ENCODE measurements around the gene CRYAB.
"Not testable (repeated sequence)": the region's sequence is repeated elsewhere in the genome, so short reads cannot be mapped to it uniquely, and the experiment has no call there.

The CRYAB gene

DNA sequence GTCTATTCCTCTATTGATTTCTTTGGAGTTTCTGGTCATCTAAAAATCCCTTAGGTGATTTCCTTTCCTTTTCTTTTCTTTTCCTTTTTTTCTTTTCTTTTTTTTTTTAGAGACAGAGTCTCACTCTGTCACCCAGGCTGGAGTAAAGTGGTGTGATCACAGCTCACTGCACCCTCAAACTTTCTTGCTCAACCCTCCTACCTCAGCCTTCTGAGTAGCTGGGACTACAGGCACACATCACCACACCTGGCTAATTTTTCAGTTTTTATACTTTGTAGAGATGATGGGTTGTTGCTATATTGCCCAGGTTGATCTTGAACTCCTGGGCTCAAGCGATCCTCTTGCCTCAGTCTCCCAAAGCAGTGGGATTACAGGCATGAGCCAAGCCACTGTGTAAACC is 5.2 kb upstream of the CRYAB start:
- Histone ChIP-seq H3K9ac (ENCODE audit: low read length) (no peak overlapping the region), H3K4me1 (ENCODE audit: control insufficient read depth, insufficient read depth, low read length) (peaks cover 5% of the 10 kb centered on the region)

DNA sequence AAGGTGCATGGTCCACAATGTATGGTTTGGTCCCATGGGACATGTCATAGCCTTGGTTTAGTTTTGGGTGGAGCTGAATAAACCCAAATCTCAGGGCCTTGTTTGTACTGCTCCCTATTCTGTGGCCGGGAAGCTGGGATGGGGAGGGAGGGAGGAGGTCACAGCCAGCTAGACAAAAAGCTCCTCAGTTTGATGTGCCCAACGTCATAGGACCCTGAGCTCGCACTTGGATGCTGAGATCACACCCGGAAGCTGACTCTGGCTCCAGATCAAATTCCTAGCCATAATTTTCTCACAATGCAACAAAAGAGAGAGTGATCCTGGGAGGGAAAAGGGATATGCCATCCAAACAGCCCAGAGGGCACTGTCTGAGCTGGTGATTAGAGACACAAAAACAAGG is 2.4 kb upstream of the CRYAB start:
- peaks cover 9% of the 10 kb centered on the region for H3K4me1 ChIP-seq (ENCODE audit: control insufficient read depth, insufficient read depth, low read length)

More for the DNA sequence above, 5.2 kb upstream of the CRYAB start:
- H3K36me3 ChIP-seq (ENCODE audit: control insufficient read depth, insufficient read depth, low read length) = no peaks in the 10 kb centered on the region
- H3K9me3 ChIP-seq (ENCODE audit: control insufficient read depth, low read length) = no peaks in the 10 kb centered on the region
- H3K27me3 ChIP-seq (ENCODE audit: control insufficient read depth, insufficient read depth, low read length) = peaks cover 5% of the 10 kb centered on the region
- no peak overlapping the region for H3K4me3 ChIP-seq (ENCODE audit: low read length)

DNA sequence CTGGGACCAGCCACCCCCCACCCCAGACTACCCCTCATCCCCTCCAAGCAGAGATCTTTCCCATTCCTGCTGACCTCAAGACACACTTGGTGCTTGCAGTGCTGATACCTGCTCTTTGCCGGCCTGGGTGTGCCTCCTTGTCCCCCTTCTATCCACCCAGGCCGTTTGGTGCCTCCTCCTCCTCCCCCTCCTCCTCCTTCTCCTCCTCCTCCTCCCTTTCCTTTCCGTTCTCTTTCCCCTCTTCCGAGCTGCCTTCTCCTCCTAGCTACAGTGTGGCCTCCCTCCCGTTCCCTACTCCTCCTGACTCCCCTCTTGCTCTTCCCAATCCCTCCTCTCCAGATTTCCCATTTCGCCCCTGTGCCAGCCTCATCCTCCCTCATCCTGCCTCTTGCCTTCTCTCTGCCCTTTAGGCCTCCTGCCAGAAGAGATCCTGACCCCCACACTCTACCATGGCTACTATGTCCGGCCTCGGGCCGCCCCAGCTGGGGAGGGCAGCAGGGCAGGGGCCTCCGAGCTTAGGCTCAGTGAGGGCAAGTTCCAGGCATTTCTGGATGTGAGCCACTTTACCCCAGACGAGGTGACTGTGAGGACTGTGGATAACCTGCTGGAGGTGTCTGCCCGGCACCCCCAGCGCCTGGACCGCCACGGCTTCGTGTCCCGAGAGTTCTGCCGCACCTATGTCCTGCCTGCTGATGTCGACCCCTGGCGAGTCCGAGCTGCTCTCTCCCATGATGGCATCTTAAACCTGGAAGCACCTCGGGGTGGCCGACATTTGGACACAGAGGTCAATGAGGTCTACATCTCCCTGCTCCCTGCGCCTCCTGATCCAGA is 1.7 kb upstream of the CRYAB start:
- Histone ChIP-seq H3K36me3 (ENCODE audit: control insufficient read depth, insufficient read depth, low read length) (no peaks in the 10 kb centered on the region), H3K9ac (ENCODE audit: low read length) (peak overlapping the region; percentile 54), H3K27me3 (ENCODE audit: control insufficient read depth, insufficient read depth, low read length) (peaks cover 7% of the 10 kb centered on the region), H3K4me1 (ENCODE audit: control insufficient read depth, insufficient read depth, low read length) (peaks cover 9% of the 10 kb centered on the region), H3K4me3 (ENCODE audit: low read length) (peak overlapping the region; percentile 5), H3K9me3 (ENCODE audit: control insufficient read depth, low read length) (no peaks in the 10 kb centered on the region)

More for the DNA sequence above, 2.4 kb upstream of the CRYAB start:
- H3K9ac ChIP-seq (ENCODE audit: low read length) = peak overlapping the region; percentile 54
- H3K9me3 ChIP-seq (ENCODE audit: control insufficient read depth, low read length) = no peaks in the 10 kb centered on the region
- H3K4me3 ChIP-seq (ENCODE audit: low read length) = peak overlapping the region; percentile 5
- no peaks in the 10 kb centered on the region for H3K36me3 ChIP-seq (ENCODE audit: control insufficient read depth, insufficient read depth, low read length)
- H3K27me3 ChIP-seq (ENCODE audit: control insufficient read depth, insufficient read depth, low read length) = peaks cover 7% of the 10 kb centered on the region

DNA sequence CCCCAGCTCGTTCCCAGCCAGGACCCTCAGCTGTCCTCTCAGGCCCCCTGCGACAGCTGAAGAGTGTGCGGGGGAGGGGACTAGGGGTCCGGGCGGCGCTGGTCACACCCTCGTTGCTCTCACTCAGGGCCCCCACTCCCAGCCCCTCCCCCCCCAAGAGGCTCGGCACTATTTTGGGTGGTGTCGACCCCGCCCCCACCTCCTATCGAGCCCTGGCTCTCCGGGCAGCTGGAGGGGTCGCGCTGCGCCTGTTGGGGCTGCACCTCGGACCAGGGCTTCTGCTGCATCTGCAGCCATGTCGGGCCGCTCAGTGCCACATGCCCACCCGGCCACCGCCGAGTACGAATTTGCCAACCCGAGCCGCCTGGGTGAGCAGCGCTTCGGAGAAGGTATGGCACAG is 965 bp upstream of the CRYAB start, which contains the start of gene HSPB2:
HSPB2 (plus strand) TSS at position 200 of the 400 bp plus-strand sequence; CDS start at position 296, 96 bp downstream.
- no peaks in the 10 kb centered on the region for H3K9me3 ChIP-seq (ENCODE audit: control insufficient read depth, low read length)
- peaks cover 9% of the 10 kb centered on the region for H3K4me1 ChIP-seq (ENCODE audit: control insufficient read depth, insufficient read depth, low read length)
- peak within 1 kb of the TSS; percentile 54 for H3K9ac ChIP-seq (ENCODE audit: low read length)
- no peaks in the 10 kb centered on the region for H3K36me3 ChIP-seq (ENCODE audit: control insufficient read depth, insufficient read depth, low read length)
- peak within 1 kb of the TSS; percentile 5 for H3K4me3 ChIP-seq (ENCODE audit: low read length)
- peaks cover 7% of the 10 kb centered on the region for H3K27me3 ChIP-seq (ENCODE audit: control insufficient read depth, insufficient read depth, low read length)

DNA sequence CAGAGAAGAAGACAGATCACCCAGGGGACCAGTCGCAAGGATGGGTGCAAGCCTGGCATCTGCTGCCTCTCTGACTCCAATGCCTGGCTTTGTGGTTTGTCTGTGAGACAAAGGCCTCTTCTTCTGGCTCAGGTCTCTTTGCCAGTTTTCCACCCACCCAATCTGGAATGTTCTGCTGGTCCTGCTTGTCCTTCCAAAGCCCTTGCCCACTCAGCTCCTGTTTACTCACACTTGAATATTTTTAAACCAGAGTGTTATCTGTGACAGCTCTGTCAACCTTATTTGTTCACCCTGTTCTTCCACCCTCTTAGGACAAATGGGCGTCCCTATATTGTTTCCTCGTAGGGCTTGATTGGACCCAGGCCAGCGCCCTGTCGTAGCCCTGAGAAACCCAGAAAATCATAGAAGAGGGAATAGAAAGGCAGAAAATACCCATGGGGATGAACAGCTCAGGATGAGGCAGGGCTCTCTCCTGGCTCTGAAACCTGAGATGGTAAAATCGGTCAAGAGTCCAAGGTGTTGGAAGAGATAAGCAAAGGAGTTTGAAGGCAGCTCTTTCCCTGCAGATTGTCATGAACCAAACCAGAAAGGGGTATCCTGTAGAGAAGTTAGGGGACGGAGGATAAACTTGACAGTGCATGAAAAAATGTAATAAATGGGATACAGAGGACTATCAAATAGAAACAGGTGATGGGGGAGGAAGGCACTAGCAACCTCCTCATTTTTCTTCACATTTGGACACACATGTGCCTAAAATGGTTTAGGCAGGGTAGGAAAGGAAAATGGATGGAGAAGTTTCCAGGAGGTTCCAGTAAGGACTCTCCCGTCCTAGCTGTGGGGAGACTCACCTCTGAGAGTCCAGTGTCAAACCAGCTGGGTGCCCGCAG is 651 bp downstream of the CRYAB start:
- H3K9me3 ChIP-seq (ENCODE audit: control insufficient read depth, low read length) = no peaks in the 10 kb centered on the region
- peaks cover 7% of the 10 kb centered on the region for H3K27me3 ChIP-seq (ENCODE audit: control insufficient read depth, insufficient read depth, low read length)
- H3K4me3 ChIP-seq (ENCODE audit: low read length) = no peak overlapping the region
- H3K9ac ChIP-seq (ENCODE audit: low read length) = peak overlapping the region; percentile 10
- peaks cover 9% of the 10 kb centered on the region for H3K4me1 ChIP-seq (ENCODE audit: control insufficient read depth, insufficient read depth, low read length)
- H3K36me3 ChIP-seq (ENCODE audit: control insufficient read depth, insufficient read depth, low read length) = no peaks in the 10 kb centered on the region

DNA sequence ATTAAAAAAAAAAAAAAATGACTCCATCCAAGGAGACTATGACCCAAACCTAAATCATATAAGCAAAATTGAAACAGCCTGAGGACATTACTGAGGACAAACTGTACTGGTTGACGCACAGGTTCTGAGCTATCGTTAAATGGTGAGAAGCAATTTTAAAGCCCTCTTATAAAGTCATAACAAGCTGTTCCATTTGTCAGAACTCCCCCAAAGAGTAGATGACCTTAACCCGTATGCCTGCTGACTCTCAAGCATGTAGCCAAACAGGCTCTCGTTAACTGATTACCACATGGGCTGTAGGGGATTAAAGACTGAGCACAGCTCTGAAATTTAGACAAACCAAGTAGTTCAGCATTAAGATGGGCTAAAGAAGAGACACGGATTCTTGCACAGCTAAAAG is 2.2 kb downstream of the CRYAB start:
- Histone ChIP-seq H3K36me3 (ENCODE audit: control insufficient read depth, insufficient read depth, low read length) (no peaks in the 10 kb centered on the region), H3K27me3 (ENCODE audit: control insufficient read depth, insufficient read depth, low read length) (peaks cover 7% of the 10 kb centered on the region), H3K4me3 (ENCODE audit: low read length) (no peak overlapping the region), H3K9me3 (ENCODE audit: control insufficient read depth, low read length) (no peaks in the 10 kb centered on the region), H3K4me1 (ENCODE audit: control insufficient read depth, insufficient read depth, low read length) (peaks cover 9% of the 10 kb centered on the region), H3K9ac (ENCODE audit: low read length) (no peak overlapping the region)

DNA sequence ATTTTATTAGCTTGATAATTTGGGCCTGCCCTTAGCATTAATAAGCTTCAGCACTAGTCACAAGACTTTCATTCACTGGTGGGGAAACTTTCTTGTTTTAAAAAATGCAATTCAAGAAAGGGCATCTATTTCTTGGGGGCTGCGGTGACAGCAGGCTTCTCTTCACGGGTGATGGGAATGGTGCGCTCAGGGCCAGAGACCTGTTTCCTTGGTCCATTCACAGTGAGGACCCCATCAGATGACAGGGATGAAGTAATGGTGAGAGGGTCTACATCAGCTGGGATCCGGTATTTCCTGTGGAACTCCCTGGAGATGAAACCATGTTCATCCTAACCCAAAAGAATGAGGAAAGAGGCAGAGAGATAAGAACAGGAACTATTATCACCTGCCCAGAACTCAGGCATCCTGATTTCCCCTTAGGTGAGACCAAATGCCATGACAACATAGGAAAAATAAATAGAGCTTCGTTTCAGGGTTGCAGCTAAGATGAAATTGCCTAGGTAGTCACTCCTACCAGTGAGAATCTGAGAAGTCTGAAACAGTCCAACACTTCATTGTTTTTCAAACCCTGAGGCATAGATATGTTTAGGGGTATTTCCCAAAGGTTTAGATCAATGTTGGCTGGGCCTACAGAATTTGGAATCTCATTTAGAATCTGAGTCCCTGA is 2.8 kb downstream of the CRYAB start:
- Histone ChIP-seq H3K9ac (ENCODE audit: low read length) (no peak overlapping the region), H3K4me3 (ENCODE audit: low read length) (no peak overlapping the region), H3K9me3 (ENCODE audit: control insufficient read depth, low read length) (no peaks in the 10 kb centered on the region), H3K27me3 (ENCODE audit: control insufficient read depth, insufficient read depth, low read length) (peaks cover 7% of the 10 kb centered on the region), H3K4me1 (ENCODE audit: control insufficient read depth, insufficient read depth, low read length) (peaks cover 9% of the 10 kb centered on the region), H3K36me3 (ENCODE audit: control insufficient read depth, insufficient read depth, low read length) (no peaks in the 10 kb centered on the region)

DNA sequence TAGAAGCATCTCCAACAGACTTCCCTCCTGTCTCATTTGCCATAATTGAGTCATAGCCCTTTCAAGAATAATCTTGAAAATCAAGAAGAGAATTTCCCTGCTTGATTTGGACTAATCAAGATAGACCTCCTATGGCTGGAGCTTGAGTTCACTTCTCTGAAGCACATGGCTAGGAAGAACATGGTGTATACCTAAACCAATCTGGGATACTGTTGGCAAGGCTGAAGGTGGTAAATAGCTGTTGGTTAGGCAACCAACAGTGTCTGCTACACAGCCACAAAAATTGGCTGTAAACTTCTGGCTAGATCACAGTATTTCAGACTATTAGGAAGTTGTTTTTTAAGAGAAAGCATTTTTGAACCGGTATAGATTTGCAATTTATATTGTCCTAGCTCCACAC is 4.9 kb downstream of the CRYAB start:
- Histone ChIP-seq H3K9ac (ENCODE audit: low read length) (no peak overlapping the region), H3K9me3 (ENCODE audit: control insufficient read depth, low read length) (no peaks in the 10 kb centered on the region), H3K4me1 (ENCODE audit: control insufficient read depth, insufficient read depth, low read length) (peaks cover 9% of the 10 kb centered on the region), H3K4me3 (ENCODE audit: low read length) (no peak overlapping the region), H3K36me3 (ENCODE audit: control insufficient read depth, insufficient read depth, low read length) (no peaks in the 10 kb centered on the region), H3K27me3 (ENCODE audit: control insufficient read depth, insufficient read depth, low read length) (peaks cover 1% of the 10 kb centered on the region)

DNA sequence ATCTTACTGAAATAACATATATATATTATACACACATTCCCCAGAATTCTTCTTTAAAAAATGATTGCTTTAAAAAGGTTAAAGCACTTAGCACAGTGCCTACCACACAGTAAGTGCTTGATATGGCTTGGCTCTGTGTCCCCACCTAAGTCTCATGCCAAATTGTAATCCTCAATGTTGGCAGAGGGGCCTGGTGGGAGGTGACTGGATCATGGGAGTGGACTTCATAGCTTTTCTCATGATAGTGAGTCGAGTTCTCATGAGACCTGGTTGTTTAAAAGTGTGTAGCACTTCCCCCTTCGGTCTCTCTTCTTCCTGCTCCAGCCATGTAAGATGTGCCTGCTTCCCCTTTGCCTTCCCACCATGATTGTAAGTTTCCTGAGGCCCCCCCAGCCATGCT is 6.2 kb downstream of the CRYAB start:
- no peaks in the 10 kb centered on the region for H3K4me1 ChIP-seq (ENCODE audit: control insufficient read depth, insufficient read depth, low read length)
- no peak overlapping the region for H3K4me3 ChIP-seq (ENCODE audit: low read length)
- H3K36me3 ChIP-seq (ENCODE audit: control insufficient read depth, insufficient read depth, low read length) = no peaks in the 10 kb centered on the region
- H3K9ac ChIP-seq (ENCODE audit: low read length) = no peak overlapping the region
- H3K9me3 ChIP-seq (ENCODE audit: control insufficient read depth, low read length) = no peaks in the 10 kb centered on the region
- H3K27me3 ChIP-seq (ENCODE audit: control insufficient read depth, insufficient read depth, low read length) = no peaks in the 10 kb centered on the region

DNA sequence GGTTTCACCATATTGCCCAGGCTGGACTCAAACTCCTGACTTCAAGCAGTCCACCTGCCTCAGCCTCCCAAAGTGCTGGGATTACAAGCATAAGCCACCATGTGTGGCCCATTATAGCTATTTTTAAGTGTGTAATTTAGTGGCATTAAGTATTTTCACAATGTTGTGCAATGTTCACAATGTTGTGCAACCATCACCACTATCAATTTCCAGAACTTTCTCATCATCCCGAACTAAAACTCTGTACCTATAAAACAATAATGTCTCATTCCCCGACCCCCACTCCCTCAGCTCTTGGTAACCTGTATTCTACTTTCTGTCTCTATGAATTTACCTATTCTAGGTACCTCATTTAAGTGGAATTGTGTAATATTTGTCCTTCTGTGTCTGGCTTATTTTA is 24.7 kb downstream of the CRYAB start:
- no peak overlapping the region for H3K9ac ChIP-seq (ENCODE audit: low read length)
- no peaks in the 10 kb centered on the region for H3K36me3 ChIP-seq (ENCODE audit: control insufficient read depth, insufficient read depth, low read length)
- no peaks in the 10 kb centered on the region for H3K9me3 ChIP-seq (ENCODE audit: control insufficient read depth, low read length)
- H3K4me1 ChIP-seq (ENCODE audit: control insufficient read depth, insufficient read depth, low read length) = no peaks in the 10 kb centered on the region
- H3K27me3 ChIP-seq (ENCODE audit: control insufficient read depth, insufficient read depth, low read length) = no peaks in the 10 kb centered on the region
- no peak overlapping the region for H3K4me3 ChIP-seq (ENCODE audit: low read length)

DNA sequence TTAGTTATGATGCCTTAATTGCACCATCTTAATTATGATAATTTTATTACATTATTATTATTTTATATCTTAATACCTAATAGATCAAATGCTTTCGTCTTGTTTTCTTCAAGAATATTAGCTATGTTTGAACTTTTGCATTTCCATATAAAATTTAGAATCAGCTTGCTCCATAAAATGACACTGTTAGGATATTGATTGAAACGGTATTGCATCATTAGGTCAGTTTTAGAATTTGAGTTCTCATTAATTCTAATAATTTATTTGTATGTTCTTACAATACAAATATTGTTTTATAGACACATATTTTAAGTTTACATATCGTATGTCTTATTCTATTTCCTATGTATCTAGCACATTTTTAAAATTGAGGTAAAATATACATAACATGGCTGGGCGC is 25.5 kb downstream of the CRYAB start:
- Histone ChIP-seq H3K4me3 (ENCODE audit: low read length) (no peak overlapping the region), H3K9me3 (ENCODE audit: control insufficient read depth, low read length) (no peaks in the 10 kb centered on the region), H3K36me3 (ENCODE audit: control insufficient read depth, insufficient read depth, low read length) (no peaks in the 10 kb centered on the region), H3K27me3 (ENCODE audit: control insufficient read depth, insufficient read depth, low read length) (no peaks in the 10 kb centered on the region), H3K4me1 (ENCODE audit: control insufficient read depth, insufficient read depth, low read length) (no peaks in the 10 kb centered on the region), H3K9ac (ENCODE audit: low read length) (no peak overlapping the region)

DNA sequence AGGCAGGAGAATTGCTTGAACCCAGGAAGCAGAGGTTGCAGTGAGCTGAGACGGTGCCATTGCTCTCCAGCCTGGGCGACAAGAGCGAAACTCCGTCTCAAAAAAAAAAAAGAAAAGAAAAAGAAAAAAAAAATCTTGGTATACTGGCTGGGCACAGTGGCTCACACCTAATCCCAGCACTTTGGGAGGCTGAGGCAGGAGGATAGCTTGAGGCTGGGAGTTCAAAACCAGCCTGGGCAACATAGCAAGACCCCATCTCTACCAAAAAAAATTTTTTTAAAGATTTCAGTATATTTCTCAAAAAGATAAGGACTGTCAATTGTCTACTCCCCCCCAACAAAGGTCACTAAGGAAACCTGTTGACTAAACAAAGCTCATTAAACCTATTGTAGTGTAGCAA is 26.5 kb downstream of the CRYAB start:
- H3K27me3 ChIP-seq (ENCODE audit: control insufficient read depth, insufficient read depth, low read length); H3K9ac ChIP-seq (ENCODE audit: low read length); H3K4me3 ChIP-seq (ENCODE audit: low read length); H3K36me3 ChIP-seq (ENCODE audit: control insufficient read depth, insufficient read depth, low read length); H3K4me1 ChIP-seq (ENCODE audit: control insufficient read depth, insufficient read depth, low read length); H3K9me3 ChIP-seq (ENCODE audit: control insufficient read depth, low read length): not testable (repeated sequence)
